WTC11 (cell line): ENCODE measurements around the gene EFCAB12.

Source experiments
- FOXJ3 ChIP-seq: sonication (generic); formaldehyde crosslinking; IDR thresholded peaks from 2 replicates; pipeline ENCODE4 v1.9.0; 2021; ENCODE audit warnings: missing genetic modification reagents, mild to moderate bottlenecking, borderline replicate concordance
- MYBL2 ChIP-seq: sonication (generic); formaldehyde crosslinking; IDR thresholded peaks from 2 replicates; pipeline ENCODE4 v1.8.1; 2023; ENCODE audit warnings: mild to moderate bottlenecking, moderate library complexity, missing genetic modification reagents
- TF ChIP-seq, protein P1 (sequence below): sonication (generic); formaldehyde crosslinking; IDR thresholded peaks from 2 replicates; pipeline ENCODE4 v1.8.1; 2022; ENCODE audit warnings: low read depth, missing genetic modification reagents, borderline replicate concordance
- TF ChIP-seq, protein P2 (sequence below): fragments of 250-450 bp; sonication (Bioruptor Pico); IDR thresholded peaks from 2 replicates; pipeline ENCODE4 v1.9.0; 2021; ENCODE audit warnings: mild to moderate bottlenecking
- TF ChIP-seq, protein P3 (sequence below): fragments of 200-600 bp; IDR thresholded peaks from 2 replicates; pipeline ENCODE4 v1.8.0; 2022; ENCODE audit warnings: antibody characterized with exemption
- TF ChIP-seq, protein P4 (sequence below): sonication (generic); formaldehyde crosslinking; IDR thresholded peaks from 2 replicates; pipeline ENCODE4 v1.8.0; 2022; ENCODE audit warnings: mild to moderate bottlenecking, missing genetic modification reagents

DNA sequence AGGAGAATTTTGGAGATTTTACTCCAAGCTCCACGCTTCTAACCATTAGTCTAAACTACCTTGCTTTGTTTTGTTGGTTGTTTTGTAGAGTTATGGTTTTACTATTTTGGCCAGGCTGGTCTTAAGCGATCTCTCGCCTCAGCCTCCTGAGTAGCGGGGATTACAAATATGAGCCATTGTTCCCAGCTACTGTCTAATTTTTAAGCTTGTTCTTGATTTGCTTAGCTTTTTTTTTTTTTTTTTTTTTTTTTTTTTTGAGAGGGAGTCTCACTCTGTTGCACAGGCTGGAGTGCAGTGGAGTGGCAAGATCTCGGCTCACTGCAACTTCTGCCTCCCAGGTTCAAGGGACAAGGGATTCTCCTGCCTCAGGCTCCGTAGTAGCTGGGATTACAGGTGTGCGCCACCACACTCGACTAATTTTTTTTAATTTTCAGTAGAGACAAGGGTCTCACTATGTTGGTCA, 28.5 kb downstream of the EFCAB12 start:
- TF ChIP-seq, protein P1, sequence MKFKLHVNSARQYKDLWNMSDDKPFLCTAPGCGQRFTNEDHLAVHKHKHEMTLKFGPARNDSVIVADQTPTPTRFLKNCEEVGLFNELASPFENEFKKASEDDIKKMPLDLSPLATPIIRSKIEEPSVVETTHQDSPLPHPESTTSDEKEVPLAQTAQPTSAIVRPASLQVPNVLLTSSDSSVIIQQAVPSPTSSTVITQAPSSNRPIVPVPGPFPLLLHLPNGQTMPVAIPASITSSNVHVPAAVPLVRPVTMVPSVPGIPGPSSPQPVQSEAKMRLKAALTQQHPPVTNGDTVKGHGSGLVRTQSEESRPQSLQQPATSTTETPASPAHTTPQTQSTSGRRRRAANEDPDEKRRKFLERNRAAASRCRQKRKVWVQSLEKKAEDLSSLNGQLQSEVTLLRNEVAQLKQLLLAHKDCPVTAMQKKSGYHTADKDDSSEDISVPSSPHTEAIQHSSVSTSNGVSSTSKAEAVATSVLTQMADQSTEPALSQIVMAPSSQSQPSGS: no peak
- TF ChIP-seq, protein P2, sequence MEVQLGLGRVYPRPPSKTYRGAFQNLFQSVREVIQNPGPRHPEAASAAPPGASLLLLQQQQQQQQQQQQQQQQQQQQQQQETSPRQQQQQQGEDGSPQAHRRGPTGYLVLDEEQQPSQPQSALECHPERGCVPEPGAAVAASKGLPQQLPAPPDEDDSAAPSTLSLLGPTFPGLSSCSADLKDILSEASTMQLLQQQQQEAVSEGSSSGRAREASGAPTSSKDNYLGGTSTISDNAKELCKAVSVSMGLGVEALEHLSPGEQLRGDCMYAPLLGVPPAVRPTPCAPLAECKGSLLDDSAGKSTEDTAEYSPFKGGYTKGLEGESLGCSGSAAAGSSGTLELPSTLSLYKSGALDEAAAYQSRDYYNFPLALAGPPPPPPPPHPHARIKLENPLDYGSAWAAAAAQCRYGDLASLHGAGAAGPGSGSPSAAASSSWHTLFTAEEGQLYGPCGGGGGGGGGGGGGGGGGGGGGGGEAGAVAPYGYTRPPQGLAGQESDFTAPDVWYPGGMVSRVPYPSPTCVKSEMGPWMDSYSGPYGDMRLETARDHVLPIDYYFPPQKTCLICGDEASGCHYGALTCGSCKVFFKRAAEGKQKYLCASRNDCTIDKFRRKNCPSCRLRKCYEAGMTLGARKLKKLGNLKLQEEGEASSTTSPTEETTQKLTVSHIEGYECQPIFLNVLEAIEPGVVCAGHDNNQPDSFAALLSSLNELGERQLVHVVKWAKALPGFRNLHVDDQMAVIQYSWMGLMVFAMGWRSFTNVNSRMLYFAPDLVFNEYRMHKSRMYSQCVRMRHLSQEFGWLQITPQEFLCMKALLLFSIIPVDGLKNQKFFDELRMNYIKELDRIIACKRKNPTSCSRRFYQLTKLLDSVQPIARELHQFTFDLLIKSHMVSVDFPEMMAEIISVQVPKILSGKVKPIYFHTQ (CRISPR knock-in tag): no peak
- TF ChIP-seq FOXJ3 (no peak), MYBL2 (CRISPR knock-in tag) (no peak)
- TF ChIP-seq, protein P3, sequence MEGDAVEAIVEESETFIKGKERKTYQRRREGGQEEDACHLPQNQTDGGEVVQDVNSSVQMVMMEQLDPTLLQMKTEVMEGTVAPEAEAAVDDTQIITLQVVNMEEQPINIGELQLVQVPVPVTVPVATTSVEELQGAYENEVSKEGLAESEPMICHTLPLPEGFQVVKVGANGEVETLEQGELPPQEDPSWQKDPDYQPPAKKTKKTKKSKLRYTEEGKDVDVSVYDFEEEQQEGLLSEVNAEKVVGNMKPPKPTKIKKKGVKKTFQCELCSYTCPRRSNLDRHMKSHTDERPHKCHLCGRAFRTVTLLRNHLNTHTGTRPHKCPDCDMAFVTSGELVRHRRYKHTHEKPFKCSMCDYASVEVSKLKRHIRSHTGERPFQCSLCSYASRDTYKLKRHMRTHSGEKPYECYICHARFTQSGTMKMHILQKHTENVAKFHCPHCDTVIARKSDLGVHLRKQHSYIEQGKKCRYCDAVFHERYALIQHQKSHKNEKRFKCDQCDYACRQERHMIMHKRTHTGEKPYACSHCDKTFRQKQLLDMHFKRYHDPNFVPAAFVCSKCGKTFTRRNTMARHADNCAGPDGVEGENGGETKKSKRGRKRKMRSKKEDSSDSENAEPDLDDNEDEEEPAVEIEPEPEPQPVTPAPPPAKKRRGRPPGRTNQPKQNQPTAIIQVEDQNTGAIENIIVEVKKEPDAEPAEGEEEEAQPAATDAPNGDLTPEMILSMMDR: no peak
- TF ChIP-seq, protein P4, sequence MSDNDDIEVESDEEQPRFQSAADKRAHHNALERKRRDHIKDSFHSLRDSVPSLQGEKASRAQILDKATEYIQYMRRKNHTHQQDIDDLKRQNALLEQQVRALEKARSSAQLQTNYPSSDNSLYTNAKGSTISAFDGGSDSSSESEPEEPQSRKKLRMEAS: no peak
